22Rv1 (cell line): ENCODE measurements around the gene SLC4A11.

Experiments
- H3K27ac ChIP-seq: fragments of 450-650 bp; 2 replicates; pipeline ENCODE4 v1.5.1; 2017
- ZFX ChIP-seq: fragments of 450-650 bp; IDR thresholded peaks from 2 replicates; pipeline ENCODE4 v1.6.1; 2017; ENCODE audit warnings: antibody characterized with exemption, borderline replicate concordance
- TF ChIP-seq, protein P1 (sequence below): fragments of 450-650 bp; IDR thresholded peaks from 2 replicates; pipeline ENCODE4 v1.5.1; 2017; ENCODE audit warnings: mild to moderate bottlenecking

The SLC4A11 gene

DNA sequence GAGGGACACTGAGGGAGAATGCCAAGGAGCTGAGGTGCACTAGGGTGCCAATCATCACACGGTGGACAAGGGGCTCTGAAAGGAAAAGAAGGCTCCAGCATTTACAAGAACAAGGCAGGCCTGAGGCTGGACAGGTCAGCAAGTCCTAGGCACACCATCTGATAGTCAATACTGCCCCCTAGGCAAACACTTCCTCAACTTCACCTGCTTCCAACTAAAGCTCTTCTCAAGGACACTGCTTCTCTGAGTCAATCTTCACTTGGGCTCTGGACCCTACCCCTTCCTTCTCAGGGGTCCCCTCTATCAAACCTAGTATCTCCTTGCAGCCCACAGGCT, 37.7 kb upstream of the SLC4A11 start:
- TF ChIP-seq ZFX: no peak
- TF ChIP-seq, protein P1, sequence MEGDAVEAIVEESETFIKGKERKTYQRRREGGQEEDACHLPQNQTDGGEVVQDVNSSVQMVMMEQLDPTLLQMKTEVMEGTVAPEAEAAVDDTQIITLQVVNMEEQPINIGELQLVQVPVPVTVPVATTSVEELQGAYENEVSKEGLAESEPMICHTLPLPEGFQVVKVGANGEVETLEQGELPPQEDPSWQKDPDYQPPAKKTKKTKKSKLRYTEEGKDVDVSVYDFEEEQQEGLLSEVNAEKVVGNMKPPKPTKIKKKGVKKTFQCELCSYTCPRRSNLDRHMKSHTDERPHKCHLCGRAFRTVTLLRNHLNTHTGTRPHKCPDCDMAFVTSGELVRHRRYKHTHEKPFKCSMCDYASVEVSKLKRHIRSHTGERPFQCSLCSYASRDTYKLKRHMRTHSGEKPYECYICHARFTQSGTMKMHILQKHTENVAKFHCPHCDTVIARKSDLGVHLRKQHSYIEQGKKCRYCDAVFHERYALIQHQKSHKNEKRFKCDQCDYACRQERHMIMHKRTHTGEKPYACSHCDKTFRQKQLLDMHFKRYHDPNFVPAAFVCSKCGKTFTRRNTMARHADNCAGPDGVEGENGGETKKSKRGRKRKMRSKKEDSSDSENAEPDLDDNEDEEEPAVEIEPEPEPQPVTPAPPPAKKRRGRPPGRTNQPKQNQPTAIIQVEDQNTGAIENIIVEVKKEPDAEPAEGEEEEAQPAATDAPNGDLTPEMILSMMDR: peak; percentile 43
- no peak overlapping the region for H3K27ac ChIP-seq

DNA sequence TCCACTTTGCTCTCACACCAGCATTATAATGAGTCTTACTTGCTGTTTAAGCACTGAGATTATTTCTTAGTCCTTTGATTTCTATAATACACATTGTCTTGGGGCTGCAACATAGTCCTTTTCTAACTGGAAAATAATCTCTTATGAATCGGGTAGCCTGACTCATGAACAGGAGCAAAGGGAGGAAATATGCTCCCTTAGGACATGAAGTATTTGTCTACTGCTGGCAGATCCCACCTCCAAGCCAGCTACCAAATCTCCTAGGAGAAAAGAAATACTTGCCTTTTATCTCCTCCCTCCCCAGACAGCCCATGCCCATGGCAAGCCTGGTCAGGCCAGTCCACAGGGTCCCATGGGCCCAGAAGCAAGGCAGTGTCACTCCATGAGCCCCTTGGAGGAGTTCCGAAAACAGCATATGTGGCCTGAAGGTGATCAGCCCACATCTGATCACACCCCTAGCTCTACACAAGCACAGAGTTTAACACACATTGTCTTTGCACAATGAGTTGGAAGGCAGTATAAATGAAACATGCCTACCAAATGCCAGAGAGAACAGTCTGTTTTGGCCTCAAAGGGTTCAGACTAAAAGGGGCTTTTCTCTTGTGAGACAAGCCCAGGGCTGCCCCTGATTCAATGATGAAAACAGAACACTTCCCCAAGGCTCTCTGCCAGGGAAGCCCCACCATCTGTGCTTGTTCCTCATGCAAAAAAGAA, 37.1 kb upstream of the SLC4A11 start:
- TF ChIP-seq, protein P1: no peak
- no peak for TF ChIP-seq ZFX
- no peak overlapping the region for H3K27ac ChIP-seq

DNA sequence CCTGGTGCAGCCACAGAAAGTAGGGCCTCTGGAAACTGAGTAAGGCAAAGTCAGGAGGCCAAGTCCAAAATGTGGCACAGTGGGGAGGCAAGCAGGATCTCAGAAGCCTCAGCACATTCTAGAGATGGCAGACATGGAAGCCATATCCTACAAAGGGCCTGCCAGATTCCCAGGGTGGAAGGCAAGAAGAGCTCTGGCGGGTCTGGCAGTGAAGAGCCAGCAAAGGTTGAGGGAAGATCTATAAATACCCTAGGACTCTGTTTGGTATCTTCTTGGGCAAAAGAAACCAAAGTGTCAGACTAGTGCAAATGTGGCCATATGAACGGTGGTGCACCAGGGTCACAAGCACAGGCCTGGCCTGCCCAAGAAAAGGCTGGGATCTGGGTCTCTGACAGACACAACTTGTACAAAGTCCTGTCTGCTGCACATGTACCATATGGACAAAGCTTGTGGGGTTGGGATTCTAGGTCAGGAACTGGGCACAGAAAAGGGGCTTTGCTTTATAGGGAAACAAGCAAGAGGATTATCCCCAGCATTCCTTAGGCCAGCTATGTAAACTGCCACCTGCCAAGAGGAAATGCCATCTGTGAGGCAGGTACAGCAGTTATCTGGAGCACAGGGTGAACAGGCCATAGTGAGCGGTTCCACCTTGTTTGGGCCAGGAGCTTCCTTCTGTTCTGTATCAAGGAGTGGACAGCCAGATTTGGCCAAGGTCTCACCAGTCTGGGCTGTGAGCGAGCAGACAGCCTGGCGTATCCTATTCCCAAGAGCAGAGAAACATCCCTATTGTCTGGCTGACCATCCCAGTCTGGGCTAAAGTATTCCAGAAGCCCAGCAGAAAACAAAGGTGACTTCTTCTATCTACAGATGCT, 36.3 kb upstream of the SLC4A11 start:
- no peak overlapping the region for H3K27ac ChIP-seq
- TF ChIP-seq, protein P1: no peak
- TF ChIP-seq ZFX: no peak

DNA sequence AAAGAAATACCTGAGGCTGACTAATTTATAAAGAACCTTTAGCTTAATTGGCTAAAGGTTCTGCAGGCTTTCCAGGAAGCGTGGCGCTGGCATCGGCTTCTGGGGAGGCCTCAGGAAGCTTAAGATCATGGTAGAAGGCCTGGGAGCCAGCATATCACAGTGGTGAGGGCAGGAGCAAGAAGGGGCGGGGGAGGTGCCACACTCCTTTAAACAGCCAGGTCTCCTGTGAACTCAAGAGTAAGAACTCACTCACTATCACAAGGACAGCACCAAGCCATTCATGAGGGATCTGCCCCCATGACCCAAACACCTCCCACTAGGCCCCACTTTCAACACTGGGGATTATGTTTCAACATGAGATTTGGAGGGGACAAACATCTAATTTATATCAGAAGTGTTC, 34.4 kb upstream of the SLC4A11 start:
- H3K27ac ChIP-seq: no peak overlapping the region
- no peak for TF ChIP-seq ZFX
- TF ChIP-seq, protein P1: no peak

DNA sequence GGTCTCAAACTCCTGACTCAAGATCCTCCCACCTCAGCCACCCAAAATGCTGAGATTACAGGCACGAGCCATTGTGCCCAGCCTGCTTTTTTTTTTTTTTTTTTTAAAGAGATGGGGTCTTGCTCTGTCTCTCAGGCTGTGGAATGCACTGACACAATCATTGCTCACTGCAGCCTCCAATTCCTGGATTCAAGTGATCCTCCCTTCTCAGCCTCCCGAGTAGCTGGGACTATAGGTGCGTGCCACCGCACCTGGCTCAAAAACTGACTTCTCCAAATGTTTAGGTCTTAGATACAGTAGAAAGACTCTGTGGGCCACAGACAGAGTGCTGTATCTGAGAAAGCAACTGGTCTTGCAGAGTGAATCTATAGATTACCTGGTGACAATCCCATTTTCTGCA, 31.1 kb upstream of the SLC4A11 start:
- TF ChIP-seq, protein P1: no peak
- TF ChIP-seq ZFX: no peak
- H3K27ac ChIP-seq: no peak overlapping the region

DNA sequence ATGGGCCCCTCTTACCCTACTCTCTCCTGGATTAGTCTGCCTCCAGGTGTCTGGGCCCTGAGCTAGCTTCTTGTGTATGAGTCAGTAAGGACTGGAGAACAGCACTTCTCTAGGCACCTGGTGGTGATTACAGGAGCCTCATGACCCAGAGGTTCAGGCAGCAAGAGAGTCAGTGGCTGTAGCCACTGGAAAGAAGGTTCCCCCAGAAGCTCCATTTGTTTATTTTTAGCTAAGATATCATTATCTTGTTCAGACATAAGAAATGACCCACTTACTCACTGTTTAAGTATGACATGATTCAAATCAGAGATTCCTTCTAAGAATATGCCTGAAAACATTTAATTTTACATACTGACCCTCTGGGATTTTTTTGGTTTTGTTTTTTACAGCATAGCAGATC, 23.6 kb upstream of the SLC4A11 start:
- TF ChIP-seq, protein P1: no peak
- TF ChIP-seq ZFX: no peak
- H3K27ac ChIP-seq: no peak overlapping the region

DNA sequence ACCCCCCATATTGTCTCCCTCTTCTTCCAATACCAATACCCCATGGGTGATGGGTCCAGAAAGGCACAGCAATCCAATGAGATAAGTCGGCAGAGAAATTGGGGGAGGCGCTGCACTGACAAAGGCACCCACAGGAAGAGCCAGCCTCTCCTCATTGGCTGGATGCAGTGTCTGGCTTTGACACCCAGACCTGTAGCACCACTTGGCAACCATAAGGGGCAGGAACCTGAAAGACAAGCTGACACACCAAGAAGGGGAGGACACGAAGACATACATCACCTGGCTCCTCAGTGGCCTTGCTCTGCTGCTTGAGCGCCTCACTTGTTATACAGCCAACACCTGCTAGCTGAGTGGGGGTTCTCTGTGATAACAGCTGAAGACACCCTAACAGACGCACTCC, 19.4 kb upstream of the SLC4A11 start:
- TF ChIP-seq ZFX: no peak
- TF ChIP-seq, protein P1: no peak
- H3K27ac ChIP-seq: no peak overlapping the region
